Measurements from ENCODE around the gene ZNF775.

The ZNF775 gene

DNA sequence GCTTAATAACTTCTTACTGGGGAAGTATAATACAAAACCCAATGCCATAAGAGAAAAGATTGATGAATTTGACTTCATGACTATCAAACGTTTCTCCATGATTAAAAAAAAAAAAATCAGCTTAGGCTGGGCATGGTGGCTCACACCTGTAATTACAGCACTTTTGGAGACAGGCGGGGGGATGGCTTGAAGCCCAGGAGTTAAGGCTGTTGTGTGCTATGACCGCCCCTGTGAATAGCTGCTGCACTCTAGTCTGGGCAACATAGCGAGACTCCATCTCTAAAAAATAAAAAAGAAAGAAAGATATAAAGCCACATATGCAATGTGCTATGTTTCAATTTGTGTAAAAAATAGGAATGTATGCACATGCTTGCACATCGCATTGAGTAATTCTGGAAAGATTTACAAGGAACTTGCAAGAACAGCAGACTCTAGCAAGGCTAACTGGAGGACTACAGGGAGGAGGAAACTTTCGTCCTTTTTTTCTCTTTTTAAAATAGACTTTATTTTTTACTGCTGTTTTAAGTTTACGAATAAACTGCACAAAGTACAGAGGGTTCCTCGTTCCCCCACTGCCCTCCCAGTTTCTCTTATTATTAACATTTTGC lies 27.4 kb upstream of the ZNF775 start:
- DNase-seq, result no peak

DNA sequence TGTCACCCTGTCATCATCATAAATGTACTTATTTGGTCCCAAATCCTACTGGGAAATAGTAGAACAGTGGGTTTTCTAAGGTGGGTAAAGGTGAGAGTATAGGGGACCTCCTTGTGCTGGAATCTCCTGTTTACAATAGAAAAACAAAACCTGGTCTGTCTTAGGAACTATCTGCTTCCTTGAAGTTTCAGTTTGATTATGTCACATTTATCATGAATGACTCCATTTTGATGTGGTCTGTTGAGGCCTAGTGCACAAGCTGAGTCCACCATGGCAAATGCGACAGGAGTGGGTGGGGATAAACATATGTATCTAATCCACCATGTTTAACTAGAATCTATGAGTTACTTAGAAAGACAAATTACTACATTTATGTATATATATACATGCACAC lies 23.5 kb upstream of the ZNF775 start:
- DNase-seq, result no peak

DNA sequence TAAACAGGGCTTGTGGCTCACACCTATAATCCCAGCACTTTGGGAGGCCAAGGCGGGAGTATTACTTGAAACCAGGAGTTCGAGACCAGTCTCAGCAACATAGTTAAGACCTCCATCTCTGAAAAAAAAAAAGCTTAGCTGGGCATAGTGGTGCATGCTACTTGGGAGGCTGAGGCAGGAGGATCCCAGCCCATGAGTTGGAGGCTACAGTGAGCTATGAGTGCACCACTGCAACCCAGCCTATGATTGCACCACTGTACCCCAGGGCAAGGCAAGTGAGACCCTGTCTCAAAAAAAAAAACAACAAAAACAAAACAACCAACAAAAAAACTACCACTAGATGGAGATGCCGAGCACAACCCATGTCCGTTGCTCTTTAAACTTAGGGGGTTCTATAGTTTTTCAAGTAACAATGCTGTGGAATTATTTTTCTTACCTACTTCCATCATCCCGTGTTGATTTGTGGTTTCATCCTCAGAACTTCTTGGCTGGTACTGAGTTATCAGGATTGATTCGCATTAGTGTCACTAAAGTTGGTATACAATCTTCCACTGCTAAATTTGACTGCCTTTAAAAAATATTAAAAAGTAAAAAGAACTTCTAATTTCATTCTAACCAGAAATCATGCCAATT lies 22.7 kb upstream of the ZNF775 start:
- peak; percentile 24 for DNase-seq

DNA sequence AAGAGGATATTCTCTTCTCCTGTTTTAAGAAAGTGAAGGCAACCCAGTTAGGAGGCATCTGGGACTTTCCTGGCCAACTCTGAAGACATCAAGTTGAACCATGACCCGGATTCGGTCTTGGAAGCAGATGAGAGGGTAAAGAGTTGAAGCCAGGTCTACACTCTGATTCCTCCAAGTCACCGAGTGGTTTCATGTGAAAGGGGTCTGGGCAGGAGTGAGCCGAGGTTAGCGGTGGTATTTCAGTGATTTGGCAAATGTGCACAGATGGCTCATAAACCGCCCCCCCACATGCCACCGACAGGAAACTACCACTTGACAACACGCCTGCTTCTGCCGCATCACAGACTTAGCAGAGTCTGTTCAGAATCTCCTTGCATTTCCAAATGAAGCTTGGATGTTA lies 21.9 kb upstream of the ZNF775 start:
- no peak for DNase-seq

DNA sequence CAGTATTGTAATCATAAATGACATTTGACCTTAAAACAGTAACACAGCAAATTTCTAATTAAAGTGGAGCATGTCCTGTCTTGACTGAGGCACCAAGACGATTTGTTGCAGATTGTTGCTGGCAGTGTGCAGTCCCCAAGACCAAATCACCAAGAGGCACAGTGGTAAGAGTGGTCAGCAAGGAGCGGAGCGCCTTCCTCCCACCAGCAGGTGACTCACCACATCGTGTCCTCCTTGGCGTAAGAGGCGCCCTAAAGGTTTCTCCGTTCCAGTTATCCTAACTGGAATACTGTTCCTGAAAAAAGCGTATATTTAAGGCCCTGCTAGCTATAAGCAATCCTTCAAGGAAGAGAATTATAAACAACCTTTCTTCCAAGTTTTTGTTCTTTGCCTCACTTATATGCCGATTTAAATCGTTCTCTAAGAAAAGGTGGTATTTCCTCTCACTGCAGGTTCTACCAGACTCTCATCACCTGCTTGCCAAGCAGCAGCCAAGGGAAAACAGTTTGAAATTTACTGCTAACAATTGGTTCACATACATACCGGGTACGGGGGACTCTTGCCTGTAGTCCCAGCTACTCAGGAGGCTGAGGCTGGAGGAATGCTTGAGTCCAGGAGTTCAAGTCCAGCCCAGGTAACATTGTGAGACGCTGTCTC lies 21.2 kb upstream of the ZNF775 start:
- DNase-seq, result no peak

DNA sequence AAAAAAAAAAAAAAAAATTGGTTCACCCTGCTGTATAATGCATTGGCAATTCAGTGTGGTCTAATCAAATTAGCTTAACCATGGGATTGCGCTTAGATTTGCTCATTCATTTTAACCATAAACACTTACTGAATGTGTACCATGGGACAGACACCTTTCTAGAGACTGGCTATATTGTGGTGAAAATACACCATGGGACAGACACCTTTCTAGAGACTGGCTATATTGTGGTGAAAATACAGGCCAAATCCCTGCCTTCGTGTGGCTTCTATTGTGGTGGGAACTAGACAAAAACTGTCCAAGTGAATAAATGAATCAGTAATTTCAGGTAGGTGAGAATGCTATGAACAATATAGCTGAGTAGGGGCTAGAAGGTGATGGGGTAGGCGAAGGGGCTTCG lies 20.7 kb upstream of the ZNF775 start:
- no peak for DNase-seq

DNA sequence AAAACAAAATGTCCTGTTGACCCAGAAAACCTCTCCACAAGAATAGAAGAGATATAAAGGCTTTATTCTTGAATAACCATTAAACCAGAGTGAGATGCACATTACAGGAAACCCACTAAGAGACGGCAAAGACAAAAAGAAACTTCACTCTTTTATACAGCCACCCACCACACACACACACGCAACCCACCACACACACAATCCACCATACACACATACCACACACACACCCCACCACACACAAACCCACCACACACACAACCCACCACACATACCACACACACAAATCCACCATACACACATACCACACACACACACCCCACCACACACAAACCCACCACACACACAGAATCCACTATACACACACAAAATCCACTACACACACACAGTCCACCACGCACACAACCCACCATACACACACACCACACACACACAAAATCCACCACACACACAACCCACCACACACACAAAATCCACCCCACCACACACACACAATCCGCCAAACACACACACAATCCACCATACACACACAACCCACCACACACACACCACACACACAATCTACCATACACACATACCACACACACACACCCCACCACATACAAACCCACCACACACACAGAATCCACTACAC lies 20.0 kb upstream of the ZNF775 start:
- DNase-seq, result no peak

DNA sequence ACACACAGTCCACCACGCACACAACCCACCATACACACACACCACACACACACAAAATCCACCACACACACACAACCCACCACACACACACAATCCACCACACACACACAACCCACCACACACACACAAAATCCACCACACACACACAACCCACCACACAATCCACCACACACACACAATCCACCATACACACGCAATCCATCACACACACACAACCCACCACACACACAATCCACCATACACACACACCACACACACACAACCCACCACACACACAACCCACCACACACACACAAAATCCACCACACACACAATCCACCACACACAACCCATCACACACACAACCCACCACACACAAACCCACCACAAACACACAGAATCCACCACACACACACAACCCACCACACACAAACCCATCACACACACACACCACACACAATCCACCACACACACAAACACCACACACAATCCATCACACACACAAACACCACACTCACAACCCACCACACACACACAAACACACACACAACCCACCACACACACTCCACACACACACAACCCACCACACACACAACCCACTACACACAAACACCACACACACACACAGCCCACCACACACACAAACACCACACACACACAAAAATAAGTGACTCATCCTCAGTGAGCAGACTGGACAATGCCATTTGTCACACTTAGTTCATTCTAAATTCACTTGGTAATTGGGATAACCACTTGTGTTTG lies 19.3 kb upstream of the ZNF775 start:
- no peak for DNase-seq

DNA sequence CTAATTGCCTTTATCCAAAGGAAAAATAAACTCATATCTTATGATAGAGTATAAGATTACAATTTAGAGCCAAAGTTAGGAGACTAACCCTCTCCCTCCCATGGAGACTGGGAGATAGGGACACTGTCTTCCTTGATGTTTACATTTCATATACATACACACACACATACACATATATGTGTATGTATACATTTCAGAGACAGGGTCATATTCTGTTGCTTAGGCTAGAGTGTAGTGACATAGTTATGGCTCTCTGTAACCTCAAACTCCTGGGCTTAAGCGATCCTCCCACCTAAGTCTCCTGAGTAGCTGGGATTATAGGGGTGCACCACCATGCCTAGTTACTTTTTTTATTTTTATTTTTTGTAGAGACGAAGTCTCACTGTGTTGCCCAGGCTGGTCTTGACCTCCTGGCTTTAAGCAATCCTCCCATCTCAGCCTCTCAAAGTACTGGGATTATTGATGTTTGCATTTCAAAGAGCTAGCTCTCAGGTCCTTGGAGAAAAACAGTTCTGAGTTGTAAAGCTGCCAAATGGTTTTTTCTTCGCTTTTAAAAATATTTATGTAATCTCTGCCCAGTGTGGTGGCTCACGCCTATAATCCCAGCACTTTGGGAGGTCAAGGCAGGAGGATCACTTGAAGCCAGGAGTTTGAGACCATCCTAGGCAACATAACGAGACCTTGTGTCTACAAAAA lies 18.6 kb upstream of the ZNF775 start:
- DNase-seq, result no peak

DNA sequence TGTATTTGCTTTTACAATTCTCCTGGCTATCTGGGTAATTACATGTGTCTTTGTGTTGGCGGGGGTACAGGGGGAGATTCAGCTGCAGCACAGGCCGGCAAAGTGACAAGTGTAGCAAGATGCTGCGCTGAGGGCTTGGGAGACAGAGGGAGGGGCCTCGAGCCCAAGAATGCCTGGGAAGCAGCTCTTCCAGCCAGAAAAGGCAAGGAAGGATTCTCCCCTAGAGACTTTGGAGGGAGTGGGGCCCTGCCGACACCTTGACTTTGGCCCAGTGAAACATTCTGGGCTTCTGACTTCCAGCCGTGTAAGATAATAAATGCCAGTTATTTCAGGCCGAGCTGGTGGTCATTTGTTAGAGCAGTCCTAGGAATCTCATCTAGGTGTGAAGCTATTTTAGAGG lies 17.7 kb upstream of the ZNF775 start:
- DNase-seq, result no peak

DNA sequence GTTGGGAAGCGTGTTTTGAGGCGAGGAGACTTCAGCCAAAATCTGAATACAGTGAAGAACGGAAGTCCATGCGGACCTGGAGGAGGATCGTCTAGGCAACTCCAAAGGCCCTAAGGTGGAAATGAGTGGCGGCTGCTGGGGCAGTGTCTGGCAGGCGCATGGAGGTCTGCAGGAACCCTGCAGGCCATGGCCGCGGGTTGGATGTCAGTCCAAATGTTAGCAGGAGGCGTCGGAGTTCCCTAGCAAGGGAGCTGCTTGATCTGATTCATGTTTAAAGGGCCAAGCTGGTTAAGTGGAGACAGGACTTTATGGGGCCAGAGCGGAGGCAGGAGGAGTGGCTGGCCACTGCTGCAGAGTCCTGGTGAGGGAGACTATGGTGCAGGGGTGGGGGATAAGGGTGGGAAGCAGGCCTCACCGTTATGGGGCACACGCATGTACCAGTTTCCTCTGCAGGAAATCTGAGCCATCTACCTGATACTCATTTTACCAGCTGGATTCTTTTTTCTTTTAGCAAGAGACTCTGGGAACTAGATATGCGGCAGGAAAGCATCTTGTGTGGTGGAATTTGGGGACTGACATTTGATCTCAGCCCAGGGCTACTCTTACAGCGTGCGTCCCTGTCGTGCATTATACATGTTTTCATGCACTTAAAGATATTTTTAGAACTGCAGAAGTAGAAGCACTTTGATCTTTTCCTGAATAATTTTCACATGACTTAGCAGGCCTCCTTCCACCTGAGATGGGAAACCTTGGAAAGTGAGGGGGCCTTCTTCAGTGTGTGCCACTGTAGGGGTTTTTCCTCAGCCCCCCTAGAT lies 17.1 kb upstream of the ZNF775 start:
- no peak for DNase-seq

DNA sequence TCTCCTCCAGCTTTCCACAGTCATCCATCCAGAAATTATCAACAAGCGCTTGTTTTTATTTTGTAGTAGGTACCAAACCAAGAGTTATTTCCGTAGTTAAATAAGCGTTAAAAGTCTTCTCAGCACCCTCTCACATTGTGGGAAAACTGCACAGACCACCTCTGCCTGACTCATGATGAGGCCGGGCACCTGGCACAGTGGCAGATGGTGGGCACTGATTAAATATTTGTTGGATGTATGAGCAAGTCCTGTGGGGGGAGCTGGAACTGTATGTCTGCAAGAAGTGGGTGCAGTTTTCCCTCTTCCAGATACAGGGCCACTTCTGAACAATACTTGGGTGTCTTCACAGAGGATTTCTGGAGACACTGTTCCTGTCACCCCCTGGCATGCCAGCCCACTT lies 15.8 kb upstream of the ZNF775 start:
- DNase-seq, result no peak

DNA sequence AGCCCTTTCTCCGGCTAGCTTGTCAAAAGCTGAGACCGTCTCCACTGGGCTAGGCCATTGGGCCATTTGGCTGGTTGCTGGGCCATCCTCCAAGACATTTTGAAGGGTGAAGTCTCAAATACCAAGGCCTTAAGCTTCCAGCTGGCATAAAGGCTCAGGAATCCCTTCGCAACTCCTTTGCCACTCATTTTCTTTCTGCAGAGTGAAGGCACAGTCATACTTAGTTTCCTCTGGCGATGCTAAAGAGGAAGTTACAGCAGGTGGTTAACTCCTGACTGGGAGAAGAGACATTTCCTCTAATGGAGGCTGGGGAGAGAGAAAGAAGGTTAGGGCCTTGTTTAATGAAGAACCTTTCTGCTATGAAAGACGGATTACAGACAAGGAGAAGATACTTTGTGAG lies 15.3 kb upstream of the ZNF775 start:
- no peak for DNase-seq

DNA sequence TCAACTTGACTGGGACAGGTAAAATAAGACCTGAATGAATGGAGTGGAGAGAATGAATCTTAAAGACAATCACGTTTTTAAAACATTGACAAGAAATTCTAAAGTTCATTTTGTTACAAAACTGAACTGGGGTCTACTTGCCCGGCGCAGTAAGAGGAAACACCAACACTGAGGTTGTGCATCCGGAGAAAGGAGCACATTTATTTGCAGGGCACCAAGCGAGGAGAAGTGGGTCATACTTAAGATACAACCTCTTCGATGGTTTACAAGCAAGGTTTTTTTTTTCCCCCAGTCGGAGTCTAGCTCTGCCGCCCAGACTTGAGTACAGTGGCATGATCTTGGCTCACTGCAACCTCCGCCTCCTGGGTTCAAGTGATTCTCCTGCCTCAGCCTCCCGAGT lies 13.9 kb upstream of the ZNF775 start:
- DNase-seq, result no peak

DNA sequence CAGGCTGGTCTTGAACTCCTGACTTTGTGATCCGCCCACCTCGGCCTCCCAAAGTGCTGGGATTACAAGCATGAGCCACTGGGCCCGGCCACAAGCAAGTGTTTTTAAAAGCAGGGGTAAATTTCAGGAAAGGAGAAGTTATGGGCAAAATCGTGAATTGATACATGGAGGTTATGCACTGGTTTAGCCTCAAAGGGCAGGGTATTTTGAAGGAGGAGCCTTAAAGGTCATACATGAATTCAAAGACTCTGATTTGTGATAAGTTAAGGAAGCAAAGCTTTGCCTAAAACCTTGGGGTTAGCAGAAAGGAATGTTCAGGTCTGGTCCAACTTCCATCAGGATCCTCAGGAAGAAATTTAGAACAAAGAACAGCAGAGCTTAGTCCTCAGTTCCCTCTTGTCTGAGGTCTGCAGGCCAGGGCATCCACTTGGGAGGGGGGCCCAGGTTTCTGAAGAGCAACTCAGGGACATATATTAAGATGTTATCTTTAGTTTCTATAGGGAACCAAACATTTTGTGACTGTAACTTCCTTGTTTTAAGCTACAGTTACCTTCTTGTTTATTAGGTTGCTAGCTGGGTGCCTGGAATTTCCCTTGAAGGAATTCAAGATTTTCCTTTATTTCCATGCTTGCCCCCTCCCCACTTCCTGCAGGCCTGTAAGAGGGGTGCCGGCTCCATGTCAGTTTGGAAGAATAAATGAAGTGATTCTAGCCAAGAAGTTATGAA lies 13.3 kb upstream of the ZNF775 start:
- no peak for DNase-seq

DNA sequence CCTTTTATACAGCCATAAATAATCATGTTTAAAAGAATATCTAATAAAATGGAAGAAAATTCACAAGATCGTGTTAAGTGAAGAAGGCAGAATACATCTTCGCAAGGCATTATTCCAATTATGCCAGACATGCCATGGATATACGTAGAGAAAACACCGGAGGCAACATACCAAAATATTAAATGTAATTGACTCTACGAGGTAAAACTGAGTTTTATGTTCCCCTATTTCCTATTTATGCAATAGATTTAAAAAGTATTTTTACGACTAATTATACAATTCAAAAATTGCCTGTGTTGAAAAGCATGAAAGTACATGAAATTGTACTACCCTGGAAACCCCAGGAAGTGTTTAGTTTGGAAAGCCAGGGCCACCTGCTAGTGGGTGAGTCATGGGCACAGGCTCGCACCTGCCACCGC lies 11.4 kb upstream of the ZNF775 start:
- DNase-seq, result no peak

DNA sequence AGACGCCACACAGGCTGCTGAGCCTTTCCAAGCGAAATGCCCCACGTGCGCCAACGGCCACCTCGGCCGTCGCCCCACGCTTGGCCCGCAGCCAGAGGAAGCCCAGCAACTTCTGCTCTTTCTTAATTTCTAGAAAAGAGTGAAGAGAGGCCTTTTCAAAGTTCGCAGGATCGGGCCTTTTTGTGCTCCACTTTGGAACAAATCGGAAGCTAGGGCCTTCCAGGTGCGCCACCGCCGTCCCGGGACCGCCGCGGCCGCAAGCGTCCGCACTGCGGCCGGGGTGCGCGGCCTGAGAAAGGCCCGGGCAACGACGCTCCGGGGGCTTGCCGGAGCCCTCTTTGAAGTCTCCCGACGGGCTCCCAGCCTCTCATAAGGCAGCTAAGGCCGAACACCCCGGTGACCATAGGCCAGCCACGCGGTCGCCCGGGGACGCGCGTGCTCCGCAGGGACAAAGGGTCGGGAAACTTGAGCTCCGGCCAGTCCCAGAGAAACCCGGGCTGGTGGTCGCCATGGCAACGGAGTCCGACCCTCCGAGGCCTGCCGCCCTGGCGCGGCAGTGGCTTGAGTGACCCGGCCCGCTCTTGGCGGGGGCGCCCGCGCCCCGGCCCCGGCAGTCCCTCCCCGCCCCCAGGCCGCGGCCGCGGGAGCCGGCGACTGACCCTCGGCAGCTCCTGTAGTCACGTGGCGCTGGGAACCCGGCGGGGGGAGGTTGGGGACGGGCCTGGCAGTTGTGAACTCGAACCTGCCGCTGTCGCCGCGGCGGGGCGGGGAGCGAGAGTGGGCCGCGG lies 10.8 kb upstream of the ZNF775 start, which contains the start of gene REPIN1:
TSS of gene REPIN1 (plus strand) at position 727 of the 788 bp plus-strand sequence. CDS start 890 bp downstream, outside the sequence.
- DNase-seq, result peak; percentile 46

DNA sequence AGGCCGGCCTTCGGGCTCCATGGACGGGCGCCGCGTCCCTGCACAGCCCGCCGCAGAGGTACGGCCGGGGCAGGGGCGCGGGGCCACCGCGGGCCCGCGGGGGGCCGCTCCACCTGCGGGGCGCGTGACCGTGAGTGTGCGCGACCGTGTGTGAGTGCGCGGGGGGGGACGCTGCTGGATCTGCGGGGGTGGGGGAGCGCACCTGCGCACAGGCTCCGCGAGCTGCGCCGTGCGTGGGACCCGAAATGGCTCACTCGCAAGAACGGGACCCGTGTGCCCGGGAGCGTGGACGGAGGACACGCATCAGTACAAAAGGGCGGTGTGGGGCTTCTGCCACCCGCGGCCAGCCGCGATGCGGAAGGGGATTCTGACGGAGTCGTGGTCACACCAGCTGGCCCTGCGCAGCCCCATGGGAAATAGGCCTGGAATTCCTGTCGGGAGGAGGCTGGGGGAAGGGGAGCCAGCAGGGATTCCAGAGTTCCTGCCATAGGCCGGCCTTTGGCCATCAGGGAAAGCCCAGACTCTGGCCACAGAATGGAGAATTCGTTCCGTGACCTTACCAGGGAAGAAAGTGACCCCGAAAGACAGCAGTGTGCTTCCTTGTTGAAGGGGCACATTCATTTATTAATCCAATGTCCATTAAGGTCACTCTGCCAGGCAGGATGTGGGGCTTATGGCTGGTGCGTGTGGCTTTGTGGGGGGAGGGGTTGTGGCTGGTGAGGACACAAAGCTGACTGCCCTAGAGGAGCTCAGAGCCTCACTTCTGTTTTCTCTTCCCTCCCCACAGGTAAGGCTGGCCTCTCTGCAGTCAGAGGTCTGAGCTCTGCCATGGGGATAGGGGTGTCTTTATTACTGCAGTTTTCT lies 10.0 kb upstream of the ZNF775 start:
- DNase-seq, result peak; percentile 64

Data from kidney glomerular epithelial cell (primary cell).